Activated CD4-positive, alpha-beta T cell treated with anti-CD3 and anti-CD28 coated beads for 48 hours (primary cell): ENCODE measurements around the gene TTC27.

ENCODE experiments used
- DNase-seq: peaks from one replicate; pipeline ENCODE4 v3.0.0-alpha.2; 2020

The TTC27 gene

GRCh38 chr2:32760628-32761027, 132.8 kb downstream of the TTC27 start:
- DNase-seq = no peak

- DNase-seq = no peak
Measured at GRCh38 chr2:32768387-32769174, 140.7 kb downstream of the TTC27 start.

DNA sequence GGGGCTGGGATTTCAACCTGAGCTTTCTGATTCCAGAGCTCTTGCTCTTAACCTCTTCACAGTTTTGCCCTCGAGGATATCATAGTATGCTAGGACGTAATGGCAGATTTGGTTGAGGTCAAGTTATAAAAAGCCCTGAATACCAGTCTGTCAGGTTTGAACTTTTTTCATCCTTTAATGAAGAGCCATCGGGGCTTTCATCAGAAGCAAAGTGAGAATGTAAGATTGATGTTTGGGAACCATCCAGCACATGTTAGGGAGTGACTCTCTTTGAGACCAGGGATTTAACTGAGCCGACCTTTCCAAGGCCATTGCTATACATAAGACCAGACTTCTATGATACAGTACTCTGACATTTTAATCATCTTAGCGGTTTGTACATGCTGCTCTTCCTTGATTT, 142.5 kb downstream of the TTC27 start:
- no peak for DNase-seq

DNA sequence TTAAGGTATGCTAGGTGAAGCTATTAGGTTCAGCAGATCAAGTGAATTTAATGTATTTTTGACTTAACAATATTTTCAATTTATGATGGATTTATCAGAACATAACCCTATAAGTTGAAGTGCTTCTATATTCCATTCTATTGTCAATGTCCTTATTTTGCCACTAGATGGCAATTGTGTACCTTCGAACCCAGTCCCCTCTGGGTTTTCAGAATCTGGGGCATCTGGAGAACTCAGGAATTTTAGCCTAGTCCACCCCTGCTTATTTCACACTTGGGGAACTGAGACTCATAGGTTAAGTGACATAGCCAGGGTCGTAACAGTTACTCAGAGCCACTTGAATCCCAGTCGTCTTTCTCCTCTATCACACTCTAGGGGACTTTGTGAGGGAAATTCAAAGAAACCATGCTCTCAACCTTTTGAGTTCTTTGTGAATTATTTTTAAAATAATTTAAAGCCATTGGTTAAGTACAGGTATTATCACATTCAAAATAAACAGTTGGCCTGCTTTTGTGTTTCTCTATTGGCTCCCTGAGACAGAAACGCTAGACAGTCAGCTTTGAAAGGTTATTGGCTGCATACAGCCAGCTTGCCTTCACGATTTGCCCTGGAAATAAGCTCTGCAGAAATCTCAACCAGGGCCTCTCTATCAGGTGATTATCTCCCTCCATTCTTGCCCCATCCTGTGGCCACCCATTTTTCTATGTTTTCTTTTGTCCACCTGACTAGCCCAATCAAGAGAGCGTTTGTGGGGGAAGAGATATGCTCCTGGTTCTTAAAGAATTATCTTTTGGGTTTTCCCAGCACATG, 145.0 kb downstream of the TTC27 start:
- no peak for DNase-seq

DNA sequence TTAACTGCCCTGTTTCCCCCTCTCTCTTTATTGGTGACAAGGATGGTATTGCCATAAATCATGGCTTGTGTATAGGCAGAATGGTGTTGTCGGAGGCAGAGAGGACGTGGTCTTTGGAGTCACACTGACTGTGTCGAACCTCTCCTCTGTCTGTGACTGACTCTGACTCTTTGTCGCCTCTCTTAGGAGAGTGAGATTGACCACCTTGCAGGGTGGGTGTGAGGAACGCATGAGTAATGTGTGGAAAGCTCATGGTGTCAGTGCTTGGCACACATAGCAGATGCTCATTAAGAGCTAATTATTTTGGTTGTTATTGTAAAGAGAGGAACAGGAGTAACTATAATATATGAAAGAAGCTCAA, 145.6 kb downstream of the TTC27 start:
- DNase-seq = no peak

DNA sequence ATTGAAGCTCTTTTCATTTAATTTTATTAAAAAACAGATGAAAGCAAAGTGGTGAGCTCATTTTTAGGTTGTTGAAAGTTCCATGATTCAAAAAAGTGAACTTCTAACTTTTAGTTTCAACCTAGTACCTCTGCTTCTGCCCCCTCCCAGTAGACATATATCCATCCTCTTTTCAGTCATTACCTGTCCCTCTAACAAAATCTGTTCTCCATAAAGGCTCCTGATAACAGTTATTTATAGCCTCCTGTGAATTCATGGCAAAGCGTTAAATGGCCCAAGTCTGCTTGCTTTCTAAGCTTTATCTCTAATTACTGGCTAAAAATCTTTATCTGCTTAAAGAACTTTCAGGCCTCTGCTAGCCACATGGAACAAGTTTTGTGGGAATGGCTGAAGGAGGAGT, 148.1 kb downstream of the TTC27 start:
- no peak for DNase-seq

DNA sequence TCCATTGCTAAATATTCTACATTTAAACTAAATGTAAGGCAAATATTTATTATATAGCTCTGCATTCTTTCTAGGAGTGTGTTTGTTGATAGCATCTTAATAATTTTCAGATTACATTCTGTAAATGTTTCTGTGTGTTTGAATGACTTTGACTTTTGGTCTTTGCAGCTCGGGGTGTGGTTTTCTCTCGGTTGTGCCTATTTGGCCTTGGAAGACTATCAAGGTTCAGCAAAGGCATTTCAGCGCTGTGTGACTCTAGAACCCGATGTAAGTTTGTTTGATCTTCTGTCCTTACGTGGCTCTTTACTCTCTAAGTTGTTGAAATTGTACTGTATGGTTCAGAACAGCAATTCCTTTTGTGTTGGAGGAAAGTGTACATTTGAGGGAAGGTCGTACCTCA, 149.9 kb downstream of the TTC27 start:
- no peak for DNase-seq

GRCh38 chr2:32780961-32781360, 153.1 kb downstream of the TTC27 start:
- no peak for DNase-seq

- DNase-seq = no peak
Measured at GRCh38 chr2:32783469-32783868, 155.6 kb downstream of the TTC27 start.

DNA sequence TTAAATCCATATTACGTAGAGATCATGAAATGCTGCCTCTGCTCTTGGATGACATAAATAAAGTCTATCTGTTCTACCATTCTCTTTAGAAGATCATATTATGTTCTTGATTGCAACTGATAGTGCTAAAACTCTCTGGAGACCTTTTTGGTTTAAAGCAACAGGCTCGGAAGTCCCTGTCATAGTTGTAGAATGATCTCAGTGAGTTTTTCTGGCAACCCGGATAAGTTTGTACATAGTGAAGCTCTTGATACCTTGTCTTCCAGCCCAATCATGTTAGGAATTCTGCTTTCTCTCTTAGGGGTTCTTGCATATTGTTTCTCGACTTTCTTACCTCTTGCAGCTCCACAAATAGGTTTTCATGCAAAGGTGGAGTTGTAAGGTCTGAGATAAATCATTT, 156.1 kb downstream of the TTC27 start:
- DNase-seq = no peak

GRCh38 chr2:32787207-32787606, 159.4 kb downstream of the TTC27 start:
- DNase-seq = no peak

DNA sequence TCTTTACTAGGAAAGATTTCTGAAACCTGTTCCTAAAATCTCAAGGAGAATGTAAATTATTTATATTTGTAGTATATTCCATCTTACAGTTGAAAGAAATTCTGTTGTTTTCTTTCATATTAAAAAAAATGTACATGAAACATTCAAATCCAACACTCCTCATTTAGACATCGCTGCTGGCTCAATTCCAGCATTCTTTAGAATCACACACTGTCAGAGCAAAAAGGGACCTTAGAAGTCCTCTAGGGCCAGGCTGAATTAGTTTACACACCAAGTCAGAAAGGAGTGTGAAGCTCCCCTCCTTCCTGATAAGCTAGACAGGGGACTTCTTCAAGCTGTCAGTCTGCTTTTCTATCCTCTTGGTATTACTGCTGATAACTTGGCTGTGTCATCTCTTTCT, 160.3 kb downstream of the TTC27 start:
- DNase-seq = no peak

- DNase-seq = no peak
Measured at GRCh38 chr2:32792416-32792815, 164.6 kb downstream of the TTC27 start.

GRCh38 chr2:32798829-32799228, 171.0 kb downstream of the TTC27 start:
- no peak for DNase-seq

DNA sequence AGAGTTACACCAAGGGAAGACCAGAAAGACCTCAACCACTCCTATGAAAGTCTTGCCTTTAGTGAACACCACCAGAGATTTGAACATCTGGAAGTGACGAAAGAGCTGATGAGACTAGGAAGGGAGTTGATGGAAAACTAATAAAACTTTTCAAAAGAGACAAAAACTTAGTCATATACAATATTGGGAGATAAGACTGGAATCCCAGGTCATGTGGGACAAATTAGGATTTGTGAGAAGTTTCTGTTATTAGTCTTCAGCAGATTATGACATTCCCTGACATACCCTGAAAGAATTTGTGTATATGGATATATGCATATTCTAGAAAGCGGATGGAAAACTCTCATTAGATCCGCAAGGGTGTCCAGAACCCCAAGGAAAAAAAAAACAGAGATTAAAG, 173.9 kb downstream of the TTC27 start:
- no peak for DNase-seq

GRCh38 chr2:32802877-32803276, 175.0 kb downstream of the TTC27 start:
- no peak for DNase-seq

DNA sequence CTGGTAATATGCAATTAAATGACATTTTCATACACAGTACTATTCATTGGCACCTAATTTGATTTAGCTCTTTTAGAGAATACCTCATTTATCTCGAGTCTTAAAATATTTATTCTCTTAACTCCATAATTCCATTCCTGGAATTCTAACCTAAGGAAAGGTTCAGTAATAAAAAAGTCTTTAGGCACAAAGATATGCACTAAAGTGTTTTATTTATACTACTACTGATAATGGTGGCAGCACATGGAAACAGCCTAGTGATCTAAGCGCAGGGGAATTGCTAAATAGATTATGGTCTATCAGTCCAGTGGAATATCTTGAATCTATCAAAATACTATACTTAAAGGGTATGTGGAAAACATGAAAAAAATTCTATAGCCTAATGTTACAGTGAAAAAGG, 176.4 kb downstream of the TTC27 start:
- no peak for DNase-seq

GRCh38 chr2:32805104-32806095, 177.6 kb downstream of the TTC27 start:
- no peak for DNase-seq

- no peak for DNase-seq
Measured at GRCh38 chr2:32806857-32807256, 179.0 kb downstream of the TTC27 start.

- DNase-seq = no peak
Measured at GRCh38 chr2:32807662-32808061, 179.8 kb downstream of the TTC27 start.

DNA sequence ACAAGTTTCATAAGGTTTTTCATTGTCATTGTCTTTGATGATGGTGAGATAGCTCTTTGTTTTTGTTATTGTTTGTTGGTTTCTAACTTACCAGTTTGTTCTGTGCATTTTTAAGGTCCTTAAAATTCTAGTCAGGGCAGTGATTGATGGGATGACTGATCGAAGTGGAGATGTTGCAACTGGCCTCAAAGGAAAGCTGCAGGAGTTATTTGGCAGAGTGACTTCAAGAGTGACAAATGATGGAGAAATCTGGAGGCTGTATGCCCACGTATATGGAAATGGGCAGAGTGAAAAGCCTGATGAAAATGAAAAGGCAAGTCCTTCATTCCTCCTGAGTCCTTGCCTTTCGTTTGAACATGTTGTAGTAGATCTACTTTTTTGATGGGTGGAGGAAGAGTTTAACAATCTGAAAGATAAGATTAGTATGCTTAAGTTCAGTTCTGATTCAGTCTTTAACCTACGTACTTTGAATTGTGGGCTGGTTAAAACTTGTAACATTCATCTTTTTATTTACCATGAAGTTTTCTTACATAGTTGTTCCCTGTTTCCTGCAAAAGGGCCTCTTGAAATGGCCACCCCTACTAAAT, 183.2 kb downstream of the TTC27 start:
- DNase-seq = no peak

GRCh38 chr2:32811696-32812095, 183.8 kb downstream of the TTC27 start:
- no peak for DNase-seq

- no peak for DNase-seq
Measured at GRCh38 chr2:32812316-32812715, 184.5 kb downstream of the TTC27 start.
